Endometrium (tissue), 2 donors: Measurements from ENCODE around the gene EPHB2.

Experiments used
- FAIRE-seq: peaks from 2 replicates; lab custom pipeline; 2012; peaks lifted over from hg19 to GRCh38; lab: Jason Lieb, UNC
- donor health status: control.
- donor health status: control.

EPHB2 gene

DNA sequence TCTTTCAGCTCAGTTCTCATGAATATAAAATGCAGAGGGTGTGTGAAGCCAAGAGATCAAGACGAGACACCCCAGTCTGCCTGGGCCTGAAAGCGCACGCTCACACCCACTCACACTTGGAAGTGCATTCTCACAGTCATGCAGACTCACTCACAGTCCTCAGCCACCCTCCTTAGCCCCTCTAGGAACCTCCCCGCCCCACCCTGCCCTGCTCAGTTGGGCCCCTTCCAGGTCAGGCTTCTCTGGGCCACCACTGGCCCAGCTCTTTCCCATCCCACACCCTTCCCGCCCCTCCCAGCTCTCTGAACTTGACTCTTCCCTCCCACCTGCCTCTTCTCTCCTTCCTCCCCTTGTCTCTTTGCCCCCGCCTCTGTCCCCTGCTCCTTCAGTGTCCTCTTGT, 93.8 kb downstream of the EPHB2 start:
- no peak for FAIRE-seq

DNA sequence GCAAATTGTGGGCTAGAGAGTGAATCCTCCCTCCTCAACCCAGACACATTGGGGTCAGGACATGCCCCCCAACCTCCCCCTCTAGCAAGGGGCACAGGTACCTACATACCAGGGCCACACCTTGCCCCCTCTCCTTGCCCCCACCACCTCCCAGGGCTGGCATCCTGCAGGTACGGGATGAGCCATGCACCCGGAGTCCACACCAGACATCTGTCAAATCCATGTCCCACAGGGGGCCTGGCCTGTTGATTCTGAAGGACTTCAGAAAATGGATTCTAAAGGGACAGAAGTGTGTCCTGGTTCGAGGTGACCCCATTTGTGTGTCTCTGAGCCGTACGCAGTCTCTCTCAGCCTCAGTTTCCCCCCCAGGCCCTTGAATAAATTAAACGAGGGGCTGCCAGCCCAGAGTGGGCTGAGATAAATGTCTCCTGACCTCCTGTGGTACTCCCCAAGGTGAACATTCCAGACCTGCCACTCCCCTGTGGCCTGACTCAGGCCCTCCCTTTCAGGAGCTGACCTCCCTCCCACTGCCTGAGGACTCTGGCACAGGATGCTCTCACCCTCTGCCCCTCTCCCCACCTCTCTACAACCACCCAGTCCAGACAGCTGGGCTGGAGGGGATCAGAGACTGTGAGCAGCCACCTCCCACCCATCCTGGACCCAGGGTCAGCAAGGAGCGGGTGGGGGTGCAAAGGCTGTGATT, 94.5 kb downstream of the EPHB2 start:
- FAIRE-seq, result no peak

DNA sequence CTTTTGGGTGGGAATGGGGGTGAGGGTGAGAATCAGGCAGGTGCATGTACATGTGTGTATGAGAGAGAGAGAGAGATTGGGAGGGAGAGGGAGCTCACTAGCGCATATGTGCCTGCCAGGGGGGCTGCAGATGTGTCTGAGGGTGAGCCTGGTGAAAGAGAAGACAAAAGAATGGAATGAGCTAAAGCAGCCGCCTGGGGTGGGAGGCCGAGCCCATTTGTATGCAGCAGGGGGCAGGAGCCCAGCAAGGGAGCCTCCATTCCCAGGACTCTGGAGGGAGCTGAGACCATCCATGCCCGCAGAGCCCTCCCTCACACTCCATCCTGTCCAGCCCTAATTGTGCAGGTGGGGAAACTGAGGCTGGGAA, 95.0 kb downstream of the EPHB2 start:
- FAIRE-seq, result no peak

DNA sequence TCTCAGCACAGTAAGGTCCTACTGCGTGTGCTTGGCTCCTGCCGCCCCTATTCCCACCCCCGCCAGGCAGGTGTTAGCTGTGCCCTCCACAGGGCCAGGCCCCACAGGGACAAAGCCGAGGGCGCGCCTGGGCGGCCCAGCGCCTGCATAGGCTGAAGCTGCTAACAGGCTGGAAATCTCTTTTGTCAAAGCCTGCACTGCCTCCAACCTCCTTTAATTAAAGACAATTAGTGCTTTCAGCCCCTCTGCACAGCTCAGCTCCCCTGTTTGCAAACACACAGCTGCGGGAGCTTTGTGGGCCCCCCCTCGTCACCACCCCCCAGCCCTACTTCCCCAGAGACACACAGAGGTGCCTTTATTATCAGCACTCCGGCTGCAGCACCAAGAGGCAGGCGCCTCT, 95.9 kb downstream of the EPHB2 start:
- no peak for FAIRE-seq

DNA sequence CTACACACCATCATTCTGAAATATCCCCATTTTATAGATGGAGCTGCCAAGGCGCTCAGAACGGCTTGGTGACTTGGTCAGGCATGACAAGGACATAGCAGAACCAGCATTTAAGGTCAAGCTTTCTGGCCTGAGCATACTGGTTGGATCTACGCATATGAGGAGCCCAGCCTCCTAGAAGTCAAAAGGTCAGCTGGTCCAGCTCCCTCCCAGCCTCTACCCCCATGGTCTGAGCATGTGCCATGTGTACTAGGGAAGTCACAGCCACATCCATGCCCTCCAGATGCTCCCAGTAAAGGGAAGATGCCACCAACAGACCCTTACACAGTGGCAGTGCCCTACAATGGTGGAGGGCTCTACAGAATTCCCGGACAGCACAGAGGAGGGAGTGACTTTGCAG, 96.7 kb downstream of the EPHB2 start:
- no peak for FAIRE-seq

DNA sequence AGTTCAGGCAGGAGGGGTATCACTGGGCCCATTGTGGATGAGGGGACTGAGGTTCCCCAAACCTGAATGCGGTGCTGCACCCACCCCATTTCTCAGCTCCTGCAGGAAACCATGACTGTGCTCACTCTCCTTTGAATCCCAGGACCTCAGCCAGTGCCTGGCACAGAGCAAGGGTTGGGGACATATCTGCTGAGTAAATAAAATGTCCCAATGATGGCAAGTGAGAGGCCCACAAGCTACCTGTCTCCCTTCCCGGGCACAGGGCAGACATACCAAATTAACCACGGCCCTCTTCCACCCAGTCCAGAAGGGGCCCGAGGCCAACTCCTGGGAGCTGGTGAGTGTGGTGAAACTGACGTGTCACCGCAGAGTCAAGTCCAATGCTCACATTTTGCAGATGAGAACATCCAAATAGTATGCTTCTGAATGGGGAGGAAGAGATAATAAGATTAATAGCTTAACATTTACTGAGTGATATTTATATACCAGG, 97.6 kb downstream of the EPHB2 start:
- no peak for FAIRE-seq

DNA sequence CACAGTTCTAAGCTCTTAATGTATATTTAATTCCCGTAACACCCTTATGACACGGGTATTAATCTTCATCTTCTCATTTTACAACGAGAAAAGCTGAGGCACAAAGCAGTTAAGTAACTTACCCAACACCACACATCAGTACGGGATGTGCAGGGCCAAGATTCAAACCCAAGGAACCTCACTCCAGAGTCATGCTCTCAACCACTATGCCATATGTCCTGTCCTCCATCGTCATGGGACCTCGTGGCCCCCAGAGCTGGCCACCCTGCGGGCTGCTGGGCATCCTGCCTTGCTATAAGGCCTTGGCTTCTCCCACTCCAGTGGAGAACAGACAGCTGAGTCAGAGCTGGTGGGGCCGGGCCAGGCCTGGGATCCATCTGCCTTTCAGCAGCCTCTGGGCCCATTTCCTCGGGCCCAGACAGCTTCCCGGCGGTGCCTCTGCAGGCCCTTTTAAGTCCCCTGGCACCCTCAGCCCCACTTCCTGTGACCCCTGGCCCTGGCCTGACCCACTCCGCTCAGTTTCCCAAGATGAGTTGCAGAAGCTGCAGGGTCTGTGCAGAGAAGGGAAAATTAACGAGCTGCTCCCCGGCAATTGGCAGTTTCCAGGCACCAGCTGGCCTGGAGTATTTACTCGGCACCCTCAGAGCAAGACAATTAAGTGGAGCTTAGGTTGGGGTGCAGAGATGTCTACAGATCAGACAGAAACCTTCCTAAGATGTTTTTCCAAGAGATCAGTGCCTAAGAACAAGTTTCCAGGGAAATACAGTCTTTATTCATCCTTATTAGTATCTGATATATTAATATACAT, 98.2 kb downstream of the EPHB2 start:
- FAIRE-seq, result no peak

DNA sequence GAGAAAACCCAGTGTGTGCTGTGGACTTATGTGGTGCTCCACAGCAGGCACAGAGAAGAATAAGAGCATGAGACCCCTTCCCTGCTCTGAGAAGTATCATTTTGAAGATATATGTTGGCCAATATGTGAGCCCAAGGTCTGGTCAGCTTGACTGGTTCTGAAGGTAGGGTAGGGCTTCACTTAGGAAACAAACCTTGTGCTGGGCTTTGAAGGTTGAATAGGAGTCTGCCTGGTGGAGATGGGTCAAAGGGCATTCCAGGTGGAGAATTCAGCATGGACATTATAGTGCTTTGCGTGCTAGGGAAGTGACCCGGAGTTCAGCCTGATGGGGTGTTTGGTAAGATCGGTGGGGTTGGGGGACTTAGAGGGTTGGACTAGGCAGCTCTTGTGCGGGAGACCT, 99.1 kb downstream of the EPHB2 start:
- FAIRE-seq, result no peak

DNA sequence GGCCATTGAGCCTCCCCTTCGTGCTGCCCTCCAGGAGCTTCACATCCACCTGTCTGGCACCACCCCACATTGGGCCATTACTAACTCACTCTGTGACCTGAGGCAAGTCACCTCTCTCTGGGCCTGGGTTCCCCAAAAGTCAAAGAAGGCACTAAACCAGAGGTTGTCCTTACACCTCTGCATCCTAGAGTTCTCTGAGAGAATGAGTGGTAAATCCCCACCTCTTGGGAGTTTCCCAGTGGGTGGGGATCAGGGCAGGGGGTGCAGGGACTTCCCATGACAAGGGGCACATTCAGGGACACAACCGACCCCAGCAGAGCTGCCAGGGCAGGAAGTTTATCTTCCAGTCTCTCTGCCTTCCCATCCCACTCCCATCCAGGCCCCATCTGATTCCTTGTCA, 99.7 kb downstream of the EPHB2 start:
- FAIRE-seq, result no peak

DNA sequence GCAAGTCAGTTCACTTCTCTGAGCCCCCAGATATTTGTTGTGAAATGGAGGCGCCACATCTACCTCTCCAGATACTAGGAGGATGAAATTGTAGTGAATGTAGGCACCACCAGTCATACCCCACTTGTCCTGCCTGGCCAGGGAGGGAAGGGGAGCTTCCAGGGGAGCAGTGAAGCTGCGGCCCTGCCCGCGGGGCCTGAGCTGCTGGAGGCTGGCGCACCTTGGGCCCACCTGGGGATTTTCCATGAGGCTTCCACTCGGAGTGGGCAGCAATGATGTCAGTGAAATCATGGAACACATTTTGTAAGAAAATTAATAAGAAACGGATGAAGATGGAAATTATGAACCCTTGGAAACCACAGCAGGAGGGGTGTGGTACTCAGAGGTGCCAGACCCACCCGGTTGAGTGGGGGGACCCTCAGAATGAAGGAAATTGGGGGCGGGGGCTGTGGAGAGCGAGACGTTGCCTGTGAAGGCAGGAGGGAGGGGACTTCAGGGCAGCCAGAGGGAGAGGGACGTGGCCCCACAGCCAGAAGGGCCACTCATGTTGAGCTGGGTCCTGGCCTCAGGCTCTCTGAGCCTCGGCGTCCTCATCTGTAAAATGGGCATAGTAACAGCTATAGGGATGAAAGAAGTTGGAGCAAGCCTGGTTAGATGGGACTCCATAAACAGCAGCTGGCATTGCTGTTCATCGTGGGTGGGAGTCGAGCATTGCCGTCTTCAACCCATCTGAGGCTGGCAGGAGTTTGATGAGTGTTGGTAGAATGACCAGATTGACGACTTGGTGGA, 101.6 kb downstream of the EPHB2 start:
- FAIRE-seq, result no peak

DNA sequence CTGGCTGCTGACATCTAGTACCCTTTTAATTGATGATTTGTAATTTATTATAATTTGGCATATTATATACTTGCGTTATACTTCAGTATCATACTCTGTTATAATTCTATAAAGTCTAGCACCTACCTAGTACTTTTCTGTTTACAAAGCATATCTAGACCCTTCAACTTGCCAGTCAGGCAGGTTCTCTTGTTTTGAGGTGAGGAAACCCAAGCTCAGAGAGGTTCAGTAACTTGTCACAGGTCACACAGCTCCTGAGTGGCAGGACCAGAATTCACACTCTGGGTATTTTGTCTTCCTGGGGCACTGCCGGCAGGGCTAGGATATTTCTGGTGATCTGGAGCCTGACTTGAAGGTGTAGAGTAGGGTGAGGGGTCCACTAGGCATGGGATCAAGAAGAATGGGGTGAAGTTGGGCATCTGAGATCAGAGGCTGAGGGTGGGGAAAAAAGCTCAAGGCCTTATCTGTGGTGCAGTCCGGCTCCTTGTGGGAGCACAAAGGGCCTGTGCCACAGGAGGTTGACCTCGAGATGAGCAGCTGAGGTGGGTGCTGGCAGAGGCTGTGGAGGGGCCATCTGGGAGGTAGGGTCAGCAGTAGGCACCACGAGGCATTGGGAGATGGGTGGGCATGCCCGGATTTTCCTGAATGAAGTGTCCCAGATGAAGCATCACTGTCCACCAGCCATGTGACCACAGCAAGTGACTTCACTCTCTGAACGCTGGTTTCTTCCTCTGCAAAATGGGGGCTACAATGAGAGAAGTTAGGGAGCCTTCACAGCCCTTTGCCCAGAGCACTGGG, 102.6 kb downstream of the EPHB2 start:
- no peak for FAIRE-seq

DNA sequence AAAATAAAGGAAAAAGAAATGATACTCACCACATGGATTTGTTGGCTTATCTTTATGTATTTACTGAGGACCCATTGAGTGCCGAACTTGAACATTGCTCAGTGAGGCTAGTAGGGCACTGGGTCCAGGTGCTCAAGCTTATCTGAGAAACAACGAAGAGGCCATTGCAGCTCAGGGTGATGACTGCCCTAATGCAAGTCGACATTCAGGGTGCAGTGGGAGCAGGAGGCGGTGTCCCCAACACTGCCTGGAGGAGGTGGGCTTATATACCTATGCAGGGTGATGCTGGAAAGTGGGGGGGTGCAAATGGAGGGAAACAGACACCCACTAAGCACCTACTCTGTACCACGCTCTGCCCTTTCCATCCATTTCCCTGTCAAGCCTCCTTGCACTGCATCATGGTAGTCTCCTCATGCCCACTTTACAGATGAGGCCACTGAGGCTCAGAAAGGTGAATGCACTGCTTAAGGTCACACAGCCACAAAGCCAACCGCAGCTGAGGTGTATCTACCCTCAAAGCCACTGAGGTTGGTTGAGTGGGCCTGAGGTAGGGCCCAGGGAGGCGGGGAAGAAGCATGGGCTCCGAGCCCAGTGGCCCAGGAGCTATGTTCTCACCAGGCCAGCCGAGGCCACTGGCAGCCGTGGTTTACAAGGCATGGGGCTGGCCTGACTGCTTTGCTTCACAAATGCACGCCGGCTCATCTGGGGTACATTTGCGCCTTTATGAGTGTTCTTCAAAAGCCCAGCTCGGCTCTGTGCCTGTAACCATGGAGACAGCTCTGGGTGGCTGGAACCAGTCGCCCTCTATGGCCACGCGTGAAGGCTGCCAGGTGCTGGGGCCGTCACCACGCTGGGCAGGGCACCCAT, 103.8 kb downstream of the EPHB2 start:
- FAIRE-seq, result no peak

DNA sequence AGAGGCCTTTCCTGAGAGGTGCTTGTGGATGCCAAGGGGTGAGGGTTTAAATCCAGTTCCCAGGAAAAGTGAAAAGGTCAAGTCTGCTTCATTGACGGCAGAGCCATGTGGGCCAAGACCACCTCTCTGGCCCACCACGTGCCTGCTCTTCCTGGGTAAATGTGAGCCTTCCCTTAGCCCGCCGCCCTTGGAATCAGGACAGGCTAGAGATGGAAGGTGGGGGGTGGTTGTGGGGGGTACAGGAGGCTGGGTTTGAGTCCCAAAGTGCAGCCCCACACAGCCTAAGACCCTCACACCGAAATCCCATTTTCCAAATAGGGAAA, 104.4 kb downstream of the EPHB2 start:
- no peak for FAIRE-seq

DNA sequence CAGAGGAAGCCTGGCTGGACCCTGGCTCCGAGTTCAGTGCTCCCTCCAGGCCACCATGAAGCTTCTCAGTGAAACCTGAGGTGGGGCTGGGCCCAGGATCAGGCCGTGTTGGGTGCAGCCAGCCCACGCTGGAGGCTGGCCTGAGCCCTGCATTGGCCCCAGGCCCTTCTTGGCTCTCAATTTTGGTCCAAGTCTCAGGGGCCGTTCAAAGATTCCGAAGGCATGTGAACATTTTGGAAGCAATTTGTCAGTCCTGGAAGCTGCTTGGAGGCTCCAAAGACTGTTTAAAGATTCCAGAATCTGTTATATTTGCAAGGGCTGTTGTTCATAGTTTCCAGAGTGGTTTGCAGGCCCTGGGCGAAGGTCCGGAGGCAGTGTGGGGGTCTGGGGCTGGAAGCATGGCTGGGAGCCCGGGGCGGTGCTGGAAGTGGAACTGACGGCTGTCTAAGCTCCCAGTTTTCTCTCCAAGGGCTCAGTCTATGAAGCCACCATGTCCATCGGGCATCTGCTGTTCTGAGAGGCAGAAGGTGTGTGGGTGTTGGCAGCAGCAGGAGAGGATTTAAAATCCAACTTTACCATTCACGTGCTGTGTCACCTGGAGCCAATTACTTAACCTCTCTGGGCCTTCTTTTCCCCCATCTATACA, 104.9 kb downstream of the EPHB2 start:
- no peak for FAIRE-seq

DNA sequence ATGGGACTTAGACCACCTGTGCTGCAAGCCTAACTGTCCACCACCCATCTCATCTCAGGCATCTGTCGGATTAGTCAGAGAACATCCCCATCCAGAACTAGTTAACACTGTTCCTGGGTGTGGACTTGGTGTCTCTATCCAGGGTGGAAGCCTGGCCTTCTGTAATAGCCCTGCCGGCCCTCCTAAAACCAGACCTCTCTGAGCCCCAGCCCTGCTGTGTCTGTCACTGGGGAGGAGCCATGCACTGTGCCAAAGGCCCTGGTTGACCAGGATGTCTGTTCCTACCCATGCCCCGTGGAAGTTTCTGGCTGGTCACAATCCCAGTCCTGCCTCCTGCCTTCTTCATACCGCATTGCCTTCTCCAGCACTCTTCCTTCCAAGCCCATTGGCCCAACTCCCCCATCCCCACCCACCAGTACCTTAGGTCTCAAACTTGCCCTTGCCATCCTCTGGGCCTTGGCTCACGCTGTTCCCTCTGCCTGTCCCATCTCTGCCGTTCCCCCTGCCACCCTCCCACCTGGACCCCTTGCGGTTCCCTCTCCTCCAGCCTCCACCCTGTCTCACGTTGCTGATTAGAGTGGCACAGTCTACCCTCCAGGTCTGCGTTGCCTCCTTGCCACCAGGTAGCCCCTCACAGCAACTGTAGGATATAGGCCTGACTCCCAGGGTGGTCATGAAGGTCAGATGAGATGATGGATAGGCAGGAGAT, 105.6 kb downstream of the EPHB2 start:
- FAIRE-seq, result no peak

DNA sequence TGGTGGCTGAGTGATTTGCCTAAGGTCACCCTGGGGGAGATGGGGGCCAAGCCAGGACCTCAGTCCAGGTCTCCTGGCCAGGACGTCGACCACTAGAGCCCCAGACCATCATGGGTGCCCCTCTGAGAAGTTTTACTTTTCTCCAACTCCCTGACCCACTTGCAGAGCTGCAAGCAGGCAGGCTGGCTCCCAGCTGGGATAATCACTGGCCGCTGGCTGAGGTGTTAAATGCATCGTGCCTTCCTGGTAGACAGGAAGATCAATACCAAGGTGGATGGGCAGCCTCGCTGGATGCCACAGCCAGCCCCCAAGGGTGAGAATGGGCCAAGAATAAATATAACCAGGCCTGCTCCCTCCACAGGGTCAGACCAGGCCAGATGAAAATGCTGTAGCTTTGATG, 106.2 kb downstream of the EPHB2 start:
- no peak for FAIRE-seq

DNA sequence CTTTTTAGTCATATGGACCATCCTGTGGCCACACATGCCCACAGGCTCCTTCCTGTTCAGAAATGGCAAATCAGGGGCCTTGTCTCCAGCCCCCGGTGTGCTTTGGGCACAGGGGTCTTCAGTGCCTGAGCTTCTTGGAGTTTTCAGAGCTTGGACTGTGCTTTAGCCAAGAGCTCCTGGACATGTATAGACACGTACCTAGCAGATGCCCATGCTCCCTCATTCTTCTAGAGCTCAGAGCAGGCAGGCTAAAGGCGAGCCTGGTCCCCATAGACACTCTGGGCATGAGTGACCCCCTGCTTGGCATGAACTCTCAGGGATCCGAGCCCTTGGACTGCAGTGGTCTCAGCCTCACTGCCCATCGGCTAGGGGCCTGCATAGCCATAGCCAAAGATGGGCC, 106.8 kb downstream of the EPHB2 start:
- FAIRE-seq, result no peak

DNA sequence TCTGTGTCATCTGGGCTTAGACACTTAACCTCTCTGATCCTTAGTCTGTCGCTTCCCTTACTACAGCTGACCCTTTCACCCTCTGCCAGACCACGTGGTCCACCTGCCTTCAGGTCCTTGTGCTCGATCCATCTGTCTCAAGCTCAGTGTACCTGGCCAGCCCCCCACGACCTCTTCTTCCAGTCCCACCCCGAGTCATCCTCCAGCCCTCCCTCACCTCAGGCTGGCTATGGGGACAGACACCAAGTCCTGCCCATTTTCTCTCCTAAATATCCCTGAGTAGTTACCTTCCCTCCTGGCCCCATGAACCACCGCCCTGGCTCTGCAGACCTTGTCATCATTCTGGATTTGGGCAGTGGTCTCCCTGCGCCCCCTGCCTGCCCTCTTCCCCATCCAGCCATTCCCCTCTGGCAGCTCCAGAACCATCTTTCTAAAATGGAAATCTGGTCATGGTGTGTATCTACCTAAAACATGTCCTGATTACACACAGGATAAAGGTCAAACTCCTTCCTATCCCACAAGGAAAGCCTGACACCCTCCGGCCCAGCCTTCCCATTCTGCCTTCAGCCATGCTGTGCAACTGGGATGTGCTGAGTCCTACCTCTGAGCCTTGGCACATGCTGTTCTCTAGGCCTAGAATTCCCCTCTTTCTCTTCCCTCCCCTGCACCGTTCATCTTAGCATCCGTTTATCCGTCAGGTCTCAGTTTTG, 107.6 kb downstream of the EPHB2 start:
- FAIRE-seq, result no peak

DNA sequence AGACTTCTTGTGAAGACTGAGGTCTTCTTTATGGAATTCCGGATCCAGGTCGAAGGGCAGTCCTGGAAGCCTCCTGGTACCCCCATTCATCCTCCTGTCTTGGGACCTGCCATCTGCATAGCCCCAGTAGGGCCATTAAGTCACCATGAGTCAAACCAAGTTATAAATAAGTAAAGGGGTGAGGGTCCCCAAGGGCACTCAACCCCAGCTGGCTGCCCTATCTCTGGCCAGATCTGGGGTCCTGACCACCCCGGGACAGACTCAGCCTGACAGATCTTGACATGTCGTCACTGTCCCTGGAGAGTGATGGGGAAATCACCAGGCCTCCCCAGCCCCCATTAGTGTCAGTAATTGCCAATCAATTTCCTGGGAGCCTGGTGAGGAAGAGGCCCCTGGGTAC, 108.7 kb downstream of the EPHB2 start:
- no peak for FAIRE-seq

DNA sequence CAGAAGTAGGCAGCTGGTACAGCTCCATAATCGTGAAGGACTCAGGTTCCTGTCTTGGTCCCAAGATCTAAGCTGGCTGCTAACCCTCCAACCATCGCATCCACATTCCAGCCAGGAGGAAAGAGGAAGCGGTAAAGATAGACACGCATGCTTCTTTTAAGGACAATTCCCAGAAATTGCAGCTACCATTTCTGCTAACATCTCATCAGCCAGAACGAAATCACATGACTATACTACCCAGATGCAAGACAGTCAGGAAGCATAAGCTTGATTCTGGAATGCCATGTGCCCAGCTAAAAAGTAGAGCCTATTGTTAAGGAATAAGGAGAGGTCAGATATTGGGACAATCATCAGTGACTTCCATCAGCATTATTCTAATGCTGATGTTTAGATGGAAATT, 110.4 kb downstream of the EPHB2 start:
- no peak for FAIRE-seq
